IPS-NIHi7 (cell line): ENCODE data around the gene NFATC2IP.
A peak's percentile ranks its signal among the peaks of the same experiment; 100 is the strongest.
"Not testable (repeated sequence)": the region's sequence is repeated elsewhere in the genome, so short reads cannot be mapped to it uniquely, and the experiment has no call there.

Experiments used
- DNase-seq: peaks from one replicate; pipeline ENCODE4 v3.0.0; 2012; ENCODE audit warnings: mixed read lengths; ENCODE audit errors: extremely low spot score

The NFATC2IP gene

DNA sequence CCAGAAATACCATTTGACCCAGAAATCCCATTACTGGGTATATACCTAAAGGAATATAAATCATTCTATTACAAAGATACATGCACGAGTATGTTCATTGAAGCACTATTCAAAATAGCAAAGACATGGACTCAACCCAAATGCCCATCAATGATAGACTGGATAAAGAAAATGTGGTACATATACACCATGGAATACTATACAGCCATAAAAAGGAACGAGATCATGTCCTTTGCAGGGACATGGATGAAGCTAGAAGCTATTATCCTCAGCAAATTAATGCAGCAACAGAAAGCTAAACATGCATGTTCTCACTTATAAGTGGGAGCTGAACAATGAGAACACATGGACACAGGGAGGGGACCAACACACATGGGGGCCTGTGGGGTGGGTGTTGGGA, 24.5 kb upstream of the NFATC2IP start:
- DNase-seq = not testable (repeated sequence)

DNA sequence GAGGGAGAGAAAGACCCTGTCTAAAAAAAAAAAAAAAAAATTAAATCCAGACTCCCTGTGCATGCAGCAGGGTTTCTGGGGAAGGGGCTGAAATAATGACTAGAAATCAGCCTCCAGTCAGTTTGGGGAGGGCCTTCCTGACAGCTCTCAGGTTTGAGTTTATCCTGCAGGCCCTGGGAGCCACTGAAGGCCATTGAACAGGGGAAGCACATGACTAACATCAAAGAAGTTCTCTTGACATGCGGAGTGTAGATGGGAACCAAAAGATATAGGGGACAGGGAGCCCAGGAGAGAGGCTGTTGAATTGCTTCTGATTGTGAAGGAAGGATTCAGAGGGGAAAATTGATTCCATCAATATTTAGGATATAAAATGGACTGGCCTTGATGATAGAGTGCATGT, 22.9 kb upstream of the NFATC2IP start:
- DNase-seq = no peak

DNA sequence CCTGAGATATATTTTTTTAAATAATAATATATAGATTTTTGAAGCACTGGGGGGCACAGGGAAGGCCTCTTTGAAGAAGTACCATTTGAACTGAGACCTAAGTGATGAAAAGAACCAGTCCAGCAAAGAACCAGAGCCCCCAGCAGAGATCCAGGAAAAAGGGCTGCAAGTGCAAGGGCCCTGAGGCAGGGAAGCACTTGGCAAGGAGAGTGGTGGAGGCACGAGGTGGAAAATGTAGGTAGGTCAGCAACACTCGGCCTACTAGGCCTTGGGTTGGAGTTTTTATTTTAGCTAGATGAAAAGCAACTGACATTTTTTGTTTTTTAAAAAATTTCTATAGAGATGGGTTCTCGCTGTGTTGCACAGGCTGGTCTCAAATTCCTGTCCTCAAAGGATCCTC, 20.5 kb upstream of the NFATC2IP start:
- DNase-seq = no peak

DNA sequence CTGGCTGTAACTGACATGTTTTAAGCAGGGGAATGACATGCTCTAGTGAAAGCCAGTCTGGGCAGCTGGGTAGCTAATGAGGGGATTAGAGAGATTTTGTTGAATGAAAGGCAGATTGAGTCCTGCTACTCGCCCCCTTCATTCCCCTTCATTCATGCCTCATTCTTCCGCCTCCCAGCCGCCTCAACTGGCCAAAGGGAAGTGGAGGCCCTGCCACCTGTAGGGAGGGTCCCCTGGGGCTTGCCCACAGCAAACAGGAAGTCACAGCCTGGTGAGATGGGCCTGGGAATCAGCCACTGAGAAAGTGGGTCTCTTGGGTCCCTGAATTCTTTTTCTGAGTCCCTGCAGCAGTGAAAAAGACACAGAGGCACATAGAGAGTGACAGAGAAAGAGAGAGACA, 20.1 kb upstream of the NFATC2IP start:
- no peak for DNase-seq

DNA sequence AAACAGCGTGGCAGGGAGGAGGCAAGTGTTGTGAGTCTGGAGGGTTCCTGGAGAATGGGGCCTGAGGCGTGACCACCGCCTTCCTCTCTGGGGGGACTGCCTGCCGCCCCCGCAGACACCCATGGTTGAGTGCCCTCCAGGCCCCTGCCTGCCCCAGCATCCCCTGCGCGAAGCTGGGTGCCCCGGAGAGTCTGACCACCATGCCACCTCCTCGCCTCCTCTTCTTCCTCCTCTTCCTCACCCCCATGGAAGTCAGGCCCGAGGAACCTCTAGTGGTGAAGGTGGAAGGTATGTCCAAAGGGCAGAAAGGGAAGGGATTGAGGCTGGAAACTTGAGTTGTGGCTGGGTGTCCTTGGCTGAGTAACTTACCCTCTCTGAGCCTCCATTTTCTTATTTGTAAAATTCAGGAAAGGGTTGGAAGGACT, 18.9 kb upstream of the NFATC2IP start, which contains the start of gene CD19:
CD19 (plus strand) TSS at position 171 of the 425 bp plus-strand sequence; CDS start at position 201, 30 bp downstream.
- DNase-seq = no peak

DNA sequence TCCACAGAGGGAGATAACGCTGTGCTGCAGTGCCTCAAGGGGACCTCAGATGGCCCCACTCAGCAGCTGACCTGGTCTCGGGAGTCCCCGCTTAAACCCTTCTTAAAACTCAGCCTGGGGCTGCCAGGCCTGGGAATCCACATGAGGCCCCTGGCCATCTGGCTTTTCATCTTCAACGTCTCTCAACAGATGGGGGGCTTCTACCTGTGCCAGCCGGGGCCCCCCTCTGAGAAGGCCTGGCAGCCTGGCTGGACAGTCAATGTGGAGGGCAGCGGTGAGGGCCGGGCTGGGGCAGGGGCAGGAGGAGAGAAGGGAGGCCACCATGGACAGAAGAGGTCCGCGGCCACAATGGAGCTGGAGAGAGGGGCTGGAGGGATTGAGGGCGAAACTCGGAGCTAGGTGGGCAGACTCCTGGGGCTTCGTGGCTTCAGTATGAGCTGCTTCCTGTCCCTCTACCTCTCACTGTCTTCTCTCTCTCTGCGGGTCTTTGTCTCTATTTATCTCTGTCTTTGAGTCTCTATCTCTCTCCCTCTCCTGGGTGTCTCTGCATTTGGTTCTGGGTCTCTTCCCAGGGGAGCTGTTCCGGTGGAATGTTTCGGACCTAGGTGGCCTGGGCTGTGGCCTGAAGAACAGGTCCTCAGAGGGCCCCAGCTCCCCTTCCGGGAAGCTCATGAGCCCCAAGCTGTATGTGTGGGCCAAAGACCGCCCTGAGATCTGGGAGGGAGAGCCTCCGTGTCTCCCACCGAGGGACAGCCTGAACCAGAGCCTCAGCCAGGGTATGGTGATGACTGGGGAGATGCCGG, 18.2 kb upstream of the NFATC2IP start:
- no peak for DNase-seq

DNA sequence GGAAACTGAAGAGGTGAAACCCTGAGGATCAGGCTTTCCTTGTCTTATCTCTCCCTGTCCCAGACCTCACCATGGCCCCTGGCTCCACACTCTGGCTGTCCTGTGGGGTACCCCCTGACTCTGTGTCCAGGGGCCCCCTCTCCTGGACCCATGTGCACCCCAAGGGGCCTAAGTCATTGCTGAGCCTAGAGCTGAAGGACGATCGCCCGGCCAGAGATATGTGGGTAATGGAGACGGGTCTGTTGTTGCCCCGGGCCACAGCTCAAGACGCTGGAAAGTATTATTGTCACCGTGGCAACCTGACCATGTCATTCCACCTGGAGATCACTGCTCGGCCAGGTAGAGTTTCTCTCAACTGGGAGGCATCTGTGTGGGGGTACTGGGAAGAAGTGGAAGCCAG, 17.6 kb upstream of the NFATC2IP start:
- no peak for DNase-seq

DNA sequence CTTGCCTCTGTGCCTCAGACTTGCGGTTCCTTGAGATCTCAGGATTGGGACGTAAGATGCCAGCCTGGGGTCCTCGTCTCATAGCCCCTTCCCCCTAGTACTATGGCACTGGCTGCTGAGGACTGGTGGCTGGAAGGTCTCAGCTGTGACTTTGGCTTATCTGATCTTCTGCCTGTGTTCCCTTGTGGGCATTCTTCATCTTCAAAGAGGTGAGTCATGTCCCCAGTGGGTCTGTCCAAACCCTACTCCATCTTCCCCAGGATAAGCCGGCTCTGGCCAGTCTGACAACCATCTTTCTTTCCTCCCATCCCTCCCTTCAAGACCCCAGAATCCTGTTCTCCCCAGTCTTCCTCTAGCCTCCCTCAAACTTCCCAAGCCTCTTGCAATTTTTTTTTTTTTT, 15.4 kb upstream of the NFATC2IP start:
- no peak for DNase-seq

DNA sequence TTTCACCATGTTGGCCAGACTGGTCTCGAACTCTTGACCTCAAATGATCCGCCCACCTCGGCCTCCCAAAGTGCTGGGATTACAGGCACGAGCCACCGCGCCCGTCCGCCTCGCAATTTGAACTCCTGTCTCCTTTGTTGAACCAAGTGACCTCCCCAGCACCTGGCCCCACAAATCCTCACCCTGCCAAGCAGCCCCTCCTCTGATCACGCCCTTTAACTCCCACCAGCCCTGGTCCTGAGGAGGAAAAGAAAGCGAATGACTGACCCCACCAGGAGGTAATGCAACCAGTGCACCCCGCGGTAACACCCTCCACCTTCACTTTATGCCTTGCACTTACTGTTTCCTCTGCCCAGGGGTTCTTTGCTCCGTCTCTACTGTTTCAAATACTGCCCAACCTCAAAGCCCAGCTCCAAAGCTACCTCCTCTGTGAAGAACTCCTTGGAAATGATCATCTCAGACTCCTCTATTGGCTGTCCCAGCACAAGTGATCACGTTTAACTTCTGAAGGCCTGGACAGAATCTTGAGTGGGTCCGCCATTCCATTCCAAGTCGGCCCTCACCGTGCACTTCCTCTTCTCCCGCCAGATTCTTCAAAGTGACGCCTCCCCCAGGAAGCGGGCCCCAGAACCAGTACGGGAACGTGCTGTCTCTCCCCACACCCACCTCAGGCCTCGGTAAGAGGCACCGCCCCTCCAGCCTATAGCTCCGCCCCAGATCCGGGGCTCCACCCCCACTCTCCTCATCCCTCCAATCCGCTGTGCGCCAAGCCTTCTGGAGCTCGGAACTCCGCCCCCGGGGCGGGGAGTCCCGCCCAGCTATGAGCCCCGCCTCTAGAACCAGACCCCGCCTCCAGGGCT, 14.6 kb upstream of the NFATC2IP start:
- DNase-seq = peak; percentile 93

DNA sequence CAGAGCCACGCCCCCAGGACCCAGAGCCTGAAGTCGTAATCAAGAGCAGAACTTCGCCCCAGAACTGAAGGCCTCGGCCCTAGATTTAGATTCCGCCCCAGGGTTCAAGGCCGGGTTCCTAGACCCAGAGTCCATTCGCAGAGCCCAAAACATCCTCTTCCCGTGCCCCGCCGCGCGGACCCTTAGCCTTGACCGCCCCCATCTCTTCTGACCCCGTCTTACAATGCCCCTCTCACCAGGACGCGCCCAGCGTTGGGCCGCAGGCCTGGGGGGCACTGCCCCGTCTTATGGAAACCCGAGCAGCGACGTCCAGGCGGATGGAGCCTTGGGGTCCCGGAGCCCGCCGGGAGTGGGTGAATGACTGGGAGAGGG, 14.0 kb upstream of the NFATC2IP start:
- DNase-seq = no peak

DNA sequence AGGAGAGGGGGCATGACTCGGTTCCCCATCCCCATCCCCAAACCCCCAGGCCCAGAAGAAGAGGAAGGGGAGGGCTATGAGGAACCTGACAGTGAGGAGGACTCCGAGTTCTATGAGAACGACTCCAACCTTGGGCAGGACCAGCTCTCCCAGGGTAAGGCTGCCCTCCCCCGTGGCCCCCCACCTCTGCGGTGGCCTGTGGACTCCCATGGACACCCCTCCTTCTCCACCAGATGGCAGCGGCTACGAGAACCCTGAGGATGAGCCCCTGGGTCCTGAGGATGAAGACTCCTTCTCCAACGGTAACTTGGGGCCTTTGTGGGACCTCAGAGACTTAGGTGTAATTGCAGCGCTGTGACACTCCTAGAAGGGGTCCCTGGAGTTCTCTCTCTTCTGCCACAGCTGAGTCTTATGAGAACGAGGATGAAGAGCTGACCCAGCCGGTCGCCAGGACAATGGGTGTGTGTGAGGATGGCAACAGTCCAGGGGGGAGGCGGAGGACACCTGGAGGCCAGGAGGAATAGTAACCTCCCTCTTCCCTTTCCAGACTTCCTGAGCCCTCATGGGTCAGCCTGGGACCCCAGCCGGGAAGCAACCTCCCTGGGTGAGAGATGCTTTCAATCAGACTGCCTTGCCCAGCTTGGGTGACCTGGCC, 13.4 kb upstream of the NFATC2IP start:
- peak; percentile 19 for DNase-seq

DNA sequence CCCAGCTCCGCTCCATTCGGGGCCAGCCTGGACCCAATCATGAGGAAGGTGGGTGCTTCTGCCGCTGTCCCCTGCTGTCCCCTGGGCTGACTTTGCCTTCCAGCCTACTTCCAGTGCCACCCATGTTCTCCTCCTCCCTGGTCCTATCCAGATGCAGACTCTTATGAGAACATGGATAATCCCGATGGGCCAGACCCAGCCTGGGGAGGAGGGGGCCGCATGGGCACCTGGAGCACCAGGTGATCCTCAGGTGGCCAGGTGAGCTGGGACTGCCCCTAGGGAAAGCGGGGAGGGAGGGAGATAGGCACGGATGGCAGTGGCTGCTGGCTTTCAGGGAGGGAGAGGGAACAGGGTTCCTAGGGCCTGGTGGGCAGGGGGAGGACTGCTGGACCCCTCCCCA, 12.0 kb upstream of the NFATC2IP start:
- DNase-seq = no peak

DNA sequence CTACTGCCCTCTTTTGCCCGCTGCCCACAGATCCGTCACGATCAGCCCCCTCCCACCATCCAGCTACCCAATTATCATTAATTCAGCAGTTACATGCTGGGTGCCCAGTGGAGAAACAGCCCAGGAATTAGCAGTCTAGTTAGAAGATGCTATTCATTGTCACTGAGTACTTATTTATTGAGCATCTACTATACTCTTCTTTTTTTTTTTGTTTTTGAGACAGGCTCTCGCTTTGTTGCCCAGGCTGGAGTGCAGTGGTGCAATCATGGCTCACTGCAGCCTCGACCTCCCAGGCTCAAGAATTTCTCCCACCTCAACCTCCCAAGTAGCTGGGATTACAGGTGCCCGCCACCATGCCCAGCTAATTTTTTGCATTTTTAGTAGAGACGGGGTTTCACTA, 10.9 kb upstream of the NFATC2IP start:
- DNase-seq = not testable (repeated sequence)

DNA sequence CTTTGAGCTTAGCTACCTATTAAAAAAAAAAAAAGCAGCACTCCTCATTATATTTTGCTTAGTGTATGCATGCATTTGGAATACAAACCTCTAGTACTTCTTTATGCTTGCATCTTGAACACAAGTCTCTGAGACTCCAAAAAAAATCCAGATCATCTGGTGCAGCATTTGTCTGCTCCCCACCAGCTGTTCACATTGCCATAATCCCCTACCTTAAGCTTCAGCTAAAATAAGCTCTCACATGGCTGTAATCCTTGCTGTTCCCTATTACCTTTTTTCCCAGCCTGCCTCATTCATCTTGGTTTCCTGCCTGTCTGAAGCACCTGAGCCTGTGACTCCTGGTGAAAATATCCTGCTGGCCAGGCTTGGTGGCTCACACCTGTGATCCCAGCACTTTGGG, 7.5 kb upstream of the NFATC2IP start:
- no peak for DNase-seq

DNA sequence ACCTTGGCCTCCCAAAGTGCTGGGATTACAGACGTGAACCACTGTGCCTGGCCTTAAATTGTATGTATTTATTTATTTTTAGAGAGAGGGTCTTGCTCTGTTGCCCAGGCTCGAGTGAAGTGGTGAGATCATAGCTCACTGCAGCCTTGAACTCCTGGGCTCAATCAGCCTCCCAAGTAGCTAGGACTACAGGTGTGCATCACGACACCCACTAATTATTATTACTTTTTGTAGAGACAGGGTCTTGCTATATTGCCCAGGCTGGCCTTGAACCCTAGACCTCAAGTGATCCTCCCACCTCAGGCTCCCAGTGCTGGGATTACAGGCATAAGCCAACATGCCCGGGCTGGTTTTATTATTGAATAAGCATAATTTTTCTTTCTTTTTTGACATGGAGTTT, 4.1 kb upstream of the NFATC2IP start:
- no peak for DNase-seq

DNA sequence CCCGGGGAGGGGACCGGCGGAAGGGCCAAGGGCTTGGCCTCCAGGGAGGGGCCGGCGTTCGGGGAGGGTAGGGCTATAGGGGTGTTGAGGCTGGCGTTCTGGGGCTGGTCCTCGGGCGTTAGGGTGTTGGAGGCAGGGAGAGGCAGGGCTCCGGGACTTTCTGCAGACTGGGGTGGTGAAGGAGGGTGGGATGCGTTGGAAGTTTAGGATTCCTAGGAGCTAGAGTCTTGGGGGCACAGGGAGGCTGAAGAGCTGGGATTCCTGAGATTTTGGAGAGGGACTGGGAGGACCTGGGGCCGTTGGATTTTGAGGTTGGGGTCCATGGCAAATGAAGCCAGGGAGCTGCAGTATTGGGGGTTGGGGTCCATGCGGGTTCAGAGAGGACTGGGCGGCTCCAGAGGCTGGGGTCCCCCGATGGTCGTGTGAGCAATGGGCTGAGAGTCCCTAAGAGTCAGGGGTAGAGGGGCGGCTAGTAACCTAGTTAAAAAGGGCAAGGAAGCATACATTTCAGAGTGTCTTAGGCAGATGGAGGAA, 740 bp downstream of the NFATC2IP start:
- peak; percentile 56 for DNase-seq

DNA sequence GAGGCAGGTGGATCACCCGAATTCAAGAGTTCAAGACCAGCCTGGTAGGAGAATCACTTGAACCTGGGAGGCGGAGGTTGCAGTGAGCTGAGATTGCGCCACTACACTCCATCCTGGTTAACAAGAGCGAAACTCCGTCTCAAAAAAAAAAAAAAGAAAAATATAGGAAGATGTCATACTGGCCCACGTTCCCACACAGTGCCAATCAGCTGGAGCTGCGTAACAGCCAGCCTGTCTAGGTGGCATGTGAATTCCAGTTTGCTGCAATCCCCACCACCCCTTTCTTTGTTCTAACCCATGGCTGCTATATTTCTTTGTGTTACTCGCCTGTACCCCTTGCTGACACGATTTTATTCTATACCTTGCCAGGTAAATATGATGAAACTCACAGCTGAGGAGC, 7.5 kb downstream of the NFATC2IP start:
- no peak for DNase-seq

DNA sequence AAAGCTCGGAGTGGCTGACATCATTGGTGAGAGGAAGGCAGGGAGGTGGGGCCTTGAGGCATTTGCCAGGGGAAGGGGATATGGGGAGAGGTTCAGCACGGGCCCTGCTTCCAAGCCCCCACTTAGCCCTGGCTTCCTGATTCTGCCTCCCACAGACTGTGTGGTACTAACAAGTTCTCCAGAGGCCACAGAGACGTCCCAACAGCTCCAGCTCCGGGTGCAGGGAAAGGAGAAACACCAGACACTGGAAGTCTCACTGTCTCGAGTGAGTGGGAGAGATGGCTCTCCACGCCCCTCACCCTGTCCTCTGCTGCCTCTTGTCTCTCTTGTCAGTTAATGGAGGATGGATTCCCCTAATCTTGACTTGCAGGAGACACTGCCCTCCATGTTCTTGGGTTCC, 8.1 kb downstream of the NFATC2IP start:
- DNase-seq = no peak

DNA sequence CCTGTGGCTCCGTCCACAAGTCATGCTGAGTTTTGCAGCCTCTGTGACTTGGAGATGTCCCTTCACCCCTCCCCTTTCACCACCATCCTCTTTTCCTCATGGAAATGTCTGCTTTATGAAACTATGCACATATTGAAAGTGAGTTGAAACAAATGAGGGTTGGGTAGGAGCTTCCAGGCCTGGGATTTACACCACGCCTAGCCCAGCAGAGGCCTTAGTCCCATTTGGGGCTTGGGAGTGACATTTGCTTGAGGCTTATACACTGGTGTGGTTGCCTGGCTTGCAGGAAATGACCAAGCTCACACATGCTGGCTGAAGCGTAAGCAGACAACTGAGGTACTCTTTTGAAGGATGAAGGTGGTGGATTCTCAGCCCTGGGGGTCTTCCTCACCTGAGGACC, 13.3 kb downstream of the NFATC2IP start:
- no peak for DNase-seq

DNA sequence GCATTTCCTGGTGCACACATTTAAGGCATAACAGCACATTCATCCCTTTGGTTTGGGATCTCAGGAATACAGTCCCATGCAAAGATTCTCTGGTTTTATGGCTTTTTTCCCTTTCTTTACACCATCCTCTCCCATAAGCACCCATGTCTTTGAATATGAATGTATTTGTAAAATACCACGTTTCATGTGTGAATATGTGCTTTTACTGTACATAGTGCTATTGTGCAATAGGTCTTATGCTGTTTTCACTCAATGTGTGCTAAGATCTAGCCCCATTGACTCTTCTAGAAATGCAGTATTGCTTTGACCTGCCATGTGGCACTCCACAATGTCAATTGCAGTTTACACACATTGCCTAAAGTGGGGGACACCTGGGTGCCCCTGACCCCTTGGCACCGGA, 13.8 kb downstream of the NFATC2IP start:
- DNase-seq = no peak

DNA sequence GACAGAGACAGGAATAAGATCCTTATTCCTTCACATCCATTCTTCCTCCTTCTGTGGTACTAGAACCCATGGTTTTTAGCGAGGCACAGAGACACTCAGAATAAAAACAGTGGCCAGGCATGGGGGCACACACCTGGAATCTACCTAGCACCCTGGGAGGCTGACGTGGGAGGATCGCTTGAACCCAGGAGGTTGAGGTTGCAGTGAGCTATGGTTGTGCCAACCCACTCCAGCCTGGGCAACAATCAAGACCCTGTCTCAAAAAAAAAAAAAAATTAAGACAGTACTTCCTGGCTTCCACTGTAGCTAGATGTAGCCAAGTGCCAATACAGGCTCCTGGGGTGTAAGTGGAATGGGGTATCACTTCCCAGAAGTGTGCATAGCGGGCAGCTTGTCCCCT, 16.4 kb downstream of the NFATC2IP start:
- no peak for DNase-seq

DNA sequence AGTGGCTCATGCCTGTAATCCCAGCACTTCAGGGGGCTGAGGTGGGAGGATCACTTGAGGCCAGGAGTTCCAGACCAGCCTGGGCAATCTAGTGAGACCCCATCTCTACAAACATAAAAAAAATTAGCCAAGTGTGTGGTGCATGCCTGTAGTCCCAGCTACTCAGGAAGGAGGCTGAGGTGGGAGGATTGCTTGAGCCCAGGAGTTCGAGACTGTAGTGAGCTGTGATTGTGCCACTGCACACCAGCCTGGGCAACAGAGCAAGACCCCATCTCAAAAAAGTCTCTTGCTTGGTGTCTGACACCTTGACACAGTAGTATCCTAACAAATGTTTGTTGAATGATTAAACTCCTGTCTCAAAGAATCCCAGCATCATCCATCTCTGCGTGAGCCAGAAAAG, 19.0 kb downstream of the NFATC2IP start:
- DNase-seq = not testable (repeated sequence)
